K562 (cell line): Measurements from ENCODE around the gene ASCC3. TPM values are rescaled to one million over a fixed set of nuclear protein-coding genes. Genes with fewer than 3 reads are reported as not detected.

Experiments
- BCOR ChIP-seq: fragments of 450-650 bp; IDR thresholded peaks from 2 replicates; pipeline ENCODE4 v1.6.1; 2016
- E2F4 ChIP-seq: sonication (generic); formaldehyde crosslinking; IDR thresholded peaks from 2 replicates; pipeline ENCODE4 v1.8.0; 2022; ENCODE audit warnings: mild to moderate bottlenecking, low read depth, missing genetic modification reagents
- ETV5 ChIP-seq: sonication (generic); formaldehyde crosslinking; IDR thresholded peaks from 2 replicates; pipeline ENCODE4 v1.4.0; 2020; ENCODE audit warnings: low read depth, mild to moderate bottlenecking, missing genetic modification reagents
- FOXA3 ChIP-seq, 2 experiments: fragments of 450-650 bp in 1 of 2; sonication (generic) in 1 of 2; formaldehyde crosslinking; IDR thresholded peaks in 1 of 2; conservative IDR thresholded peaks in 1 of 2; 2 replicates each; pipeline versions ENCODE4 v1.4.0 to v1.8.0; 2020 to 2022; ENCODE audit warnings: mild to moderate bottlenecking in 2 of 2, missing genetic modification reagents in 1 of 2
- HNRNPLL ChIP-seq: fragments of 200-400 bp; formaldehyde crosslinking; IDR thresholded peaks from 2 replicates; pipeline ENCODE4 v1.6.1; 2017; ENCODE audit warnings: low read length, low read depth, mild to moderate bottlenecking; ENCODE audit not compliant: poor library complexity, severe bottlenecking
- JUND ChIP-seq, 2 experiments: IDR thresholded peaks; 2 replicates in 1 of 2; 3 replicates in 1 of 2; pipeline ENCODE4 v1.6.1; 2011; ENCODE audit warnings: borderline replicate concordance in 2 of 2, low read depth in 2 of 2, low read length in 2 of 2, improper control_type of control experiment in 1 of 2, missing biosample characterization in 1 of 2, missing genetic modification characterization in 1 of 2, missing genetic modification reagents in 1 of 2
- MTA2 ChIP-seq: fragments of 450-650 bp; IDR thresholded peaks from 2 replicates; pipeline ENCODE4 v1.6.1; 2016; ENCODE audit warnings: low read depth
- PML ChIP-seq: IDR thresholded peaks from 2 replicates; pipeline ENCODE4 v1.6.1; 2012; ENCODE audit warnings: low read length, inconsistent platforms
- RUNX1 ChIP-seq: sonication (generic); IDR thresholded peaks from 2 replicates; pipeline ENCODE4 v1.6.1; 2016; ENCODE audit warnings: antibody characterized with exemption, low read depth
- SMARCE1 ChIP-seq: fragments of 450-650 bp; IDR thresholded peaks from 2 replicates; pipeline ENCODE4 v1.7.1; 2016; ENCODE audit warnings: mild to moderate bottlenecking
- SRSF7 ChIP-seq: fragments of 200-400 bp; formaldehyde crosslinking; optimal IDR thresholded peaks from 2 replicates; pipeline ENCODE3; 2017; ENCODE audit warnings: mild to moderate bottlenecking, low read depth, low read length
- STAT6 ChIP-seq: sonication (generic); formaldehyde crosslinking; IDR thresholded peaks from 2 replicates; pipeline ENCODE4 v1.8.1; 2023; ENCODE audit warnings: mild to moderate bottlenecking, missing genetic modification reagents
- THAP7 ChIP-seq: fragments of 250-450 bp; sonication (Bioruptor Pico); IDR thresholded peaks from 2 replicates; pipeline ENCODE4 v1.5.0; 2021
- TRIM28 ChIP-seq: fragments of 450-650 bp; IDR thresholded peaks from 2 replicates; pipeline ENCODE4 v1.6.1; 2017
- ZNF134 ChIP-seq: fragments of 250-450 bp; sonication (Bioruptor Pico); conservative IDR thresholded peaks from 2 replicates; pipeline ENCODE4 v1.4.0; 2020
- ZNF253 ChIP-seq: fragments of 250-450 bp; sonication (Bioruptor Pico); conservative IDR thresholded peaks from 2 replicates; pipeline ENCODE4 v1.6.1; 2021; ENCODE audit warnings: mild to moderate bottlenecking
- ZNF696 ChIP-seq: fragments of 250-450 bp; sonication (Bioruptor Pico); conservative IDR thresholded peaks from 2 replicates; pipeline ENCODE4 v1.4.0; 2020; ENCODE audit warnings: mild to moderate bottlenecking, moderate library complexity
- ZNF699 ChIP-seq: fragments of 250-450 bp; sonication (Bioruptor Pico); IDR thresholded peaks from 2 replicates; pipeline ENCODE4 v1.8.0; 2021; ENCODE audit warnings: mild to moderate bottlenecking, moderate library complexity; ENCODE audit not compliant: insufficient replicate concordance
- polyA plus RNA-seq, 8 experiments: library from polyadenylated mRNA; depleted of rRNA in 4 of 8; stranded (reverse) in 5 of 8; unstranded in 3 of 8; fragments of >200 nt; fragmentation: Nextera tagmentation in 2 of 8; fragmentation: Illumina TruSeq in 1 of 8; extraction: Ambion mirVana in 2 of 8; extraction: Trizol in 1 of 8; gene quantifications; 2 replicates each; pipeline versions ENCODE4 v1.2.1 to v1.2.3, GENCODE V29; 2011 to 2014; ENCODE audit warnings: inconsistent platforms in 1 of 8, missing spikeins in 1 of 8
- total RNA-seq, 7 experiments: library from RNA; depleted of rRNA in 6 of 7; stranded (reverse); fragments of >200 nt in 6 of 7; fragmentation: Illumina TruSeq in 2 of 7; extraction: Trizol in 2 of 7; gene quantifications; 2 replicates each; pipeline versions ENCODE4 v1.2.1 to v1.2.3, GENCODE V29; 2011 to 2021; ENCODE audit warnings: low replicate concordance in 1 of 7
- TF ChIP-seq, protein P1 (sequence below): sonication (generic); formaldehyde crosslinking; IDR thresholded peaks from 2 replicates; pipeline ENCODE4 v1.5.0; 2020; ENCODE audit warnings: missing genetic modification reagents
- TF ChIP-seq, protein P2 (sequence below): sonication (generic); formaldehyde crosslinking; IDR thresholded peaks from 2 replicates; pipeline ENCODE4 v1.8.0; 2022; ENCODE audit warnings: mild to moderate bottlenecking, missing genetic modification reagents

The ASCC3 gene
- total and polyA plus RNA-seq, 9 of the 15 experiments (the other 6 are each of a cell fraction or from before 2014, with no cell fraction given) = 16.1 to 56.1 (median 33.9) TPM

DNA sequence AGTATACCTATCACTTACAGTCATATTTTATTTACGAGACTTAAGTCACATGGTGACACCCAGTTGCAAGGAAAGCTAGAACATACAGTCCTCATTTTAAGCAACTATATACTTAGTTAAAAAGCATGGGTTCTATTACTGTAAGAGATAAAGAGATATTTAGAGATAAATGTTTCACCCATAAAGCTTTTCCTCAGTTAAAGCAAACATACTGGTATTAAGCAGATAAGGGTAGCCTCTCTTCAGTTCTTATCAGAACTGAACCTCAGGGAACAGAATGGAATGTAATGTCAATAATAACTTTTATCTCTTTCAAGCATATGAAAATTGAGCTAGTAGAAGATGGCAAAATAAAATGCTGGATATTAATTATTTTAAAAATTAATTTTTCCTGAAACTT lies 9.9 kb upstream of the ASCC3 start (continued):
- TF ChIP-seq ZNF699 (CRISPR knock-in tag) (no peak), ZNF253 (CRISPR knock-in tag) (no peak), SMARCE1 (peak; percentile 85; the same call in 1 of the 2 replicates), TRIM28 (no peak), PML (peak; percentile 44; the same call in 1 of the 2 replicates), HNRNPLL (no peak), ZNF134 (CRISPR knock-in tag) (no peak), ZNF696 (no peak), RUNX1 (no peak), THAP7 (no peak), JUND (IDR thresholded peaks at IDR 0.05; ENCODE audit: borderline replicate concordance, low read depth, low read length) (no peak), JUND (tag; IDR thresholded peaks at IDR 0.05; ENCODE audit: borderline replicate concordance, low read depth, low read length) (no peak), SRSF7 (no peak), STAT6 (no peak), FOXA3 (CRISPR knock-in tag; conservative IDR thresholded peaks at IDR 0.05 in 1 of 2, IDR thresholded peaks at IDR 0.05 in 1 of 2) (peak in 1 of 2 experiments; percentile 92; a peak in 2 of 4 replicates), E2F4 (CRISPR knock-in tag) (no peak), MTA2 (peak; percentile 80), BCOR (no peak), ETV5 (no peak)
- TF ChIP-seq, protein P1, sequence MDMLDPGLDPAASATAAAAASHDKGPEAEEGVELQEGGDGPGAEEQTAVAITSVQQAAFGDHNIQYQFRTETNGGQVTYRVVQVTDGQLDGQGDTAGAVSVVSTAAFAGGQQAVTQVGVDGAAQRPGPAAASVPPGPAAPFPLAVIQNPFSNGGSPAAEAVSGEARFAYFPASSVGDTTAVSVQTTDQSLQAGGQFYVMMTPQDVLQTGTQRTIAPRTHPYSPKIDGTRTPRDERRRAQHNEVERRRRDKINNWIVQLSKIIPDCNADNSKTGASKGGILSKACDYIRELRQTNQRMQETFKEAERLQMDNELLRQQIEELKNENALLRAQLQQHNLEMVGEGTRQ (CRISPR knock-in tag) = no peak
- TF ChIP-seq, protein P2, sequence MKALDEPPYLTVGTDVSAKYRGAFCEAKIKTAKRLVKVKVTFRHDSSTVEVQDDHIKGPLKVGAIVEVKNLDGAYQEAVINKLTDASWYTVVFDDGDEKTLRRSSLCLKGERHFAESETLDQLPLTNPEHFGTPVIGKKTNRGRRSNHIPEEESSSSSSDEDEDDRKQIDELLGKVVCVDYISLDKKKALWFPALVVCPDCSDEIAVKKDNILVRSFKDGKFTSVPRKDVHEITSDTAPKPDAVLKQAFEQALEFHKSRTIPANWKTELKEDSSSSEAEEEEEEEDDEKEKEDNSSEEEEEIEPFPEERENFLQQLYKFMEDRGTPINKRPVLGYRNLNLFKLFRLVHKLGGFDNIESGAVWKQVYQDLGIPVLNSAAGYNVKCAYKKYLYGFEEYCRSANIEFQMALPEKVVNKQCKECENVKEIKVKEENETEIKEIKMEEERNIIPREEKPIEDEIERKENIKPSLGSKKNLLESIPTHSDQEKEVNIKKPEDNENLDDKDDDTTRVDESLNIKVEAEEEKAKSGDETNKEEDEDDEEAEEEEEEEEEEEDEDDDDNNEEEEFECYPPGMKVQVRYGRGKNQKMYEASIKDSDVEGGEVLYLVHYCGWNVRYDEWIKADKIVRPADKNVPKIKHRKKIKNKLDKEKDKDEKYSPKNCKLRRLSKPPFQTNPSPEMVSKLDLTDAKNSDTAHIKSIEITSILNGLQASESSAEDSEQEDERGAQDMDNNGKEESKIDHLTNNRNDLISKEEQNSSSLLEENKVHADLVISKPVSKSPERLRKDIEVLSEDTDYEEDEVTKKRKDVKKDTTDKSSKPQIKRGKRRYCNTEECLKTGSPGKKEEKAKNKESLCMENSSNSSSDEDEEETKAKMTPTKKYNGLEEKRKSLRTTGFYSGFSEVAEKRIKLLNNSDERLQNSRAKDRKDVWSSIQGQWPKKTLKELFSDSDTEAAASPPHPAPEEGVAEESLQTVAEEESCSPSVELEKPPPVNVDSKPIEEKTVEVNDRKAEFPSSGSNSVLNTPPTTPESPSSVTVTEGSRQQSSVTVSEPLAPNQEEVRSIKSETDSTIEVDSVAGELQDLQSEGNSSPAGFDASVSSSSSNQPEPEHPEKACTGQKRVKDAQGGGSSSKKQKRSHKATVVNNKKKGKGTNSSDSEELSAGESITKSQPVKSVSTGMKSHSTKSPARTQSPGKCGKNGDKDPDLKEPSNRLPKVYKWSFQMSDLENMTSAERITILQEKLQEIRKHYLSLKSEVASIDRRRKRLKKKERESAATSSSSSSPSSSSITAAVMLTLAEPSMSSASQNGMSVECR (CRISPR knock-in tag) = no peak
